HuH-7 (cell line): ENCODE measurements around the gene HMX3.
"Not testable (repeated sequence)": the region's sequence is repeated elsewhere in the genome, so short reads cannot be mapped to it uniquely, and the experiment has no call there.

Source experiments
- DNase-seq: peaks from one replicate; pipeline ENCODE4 v3.0.0; 2011; ENCODE audit warnings: low spot score

HMX3 gene

GRCh38 chr10:123148414-123149161 is 12.8 kb downstream of the HMX3 start:
- no peak for DNase-seq

DNA sequence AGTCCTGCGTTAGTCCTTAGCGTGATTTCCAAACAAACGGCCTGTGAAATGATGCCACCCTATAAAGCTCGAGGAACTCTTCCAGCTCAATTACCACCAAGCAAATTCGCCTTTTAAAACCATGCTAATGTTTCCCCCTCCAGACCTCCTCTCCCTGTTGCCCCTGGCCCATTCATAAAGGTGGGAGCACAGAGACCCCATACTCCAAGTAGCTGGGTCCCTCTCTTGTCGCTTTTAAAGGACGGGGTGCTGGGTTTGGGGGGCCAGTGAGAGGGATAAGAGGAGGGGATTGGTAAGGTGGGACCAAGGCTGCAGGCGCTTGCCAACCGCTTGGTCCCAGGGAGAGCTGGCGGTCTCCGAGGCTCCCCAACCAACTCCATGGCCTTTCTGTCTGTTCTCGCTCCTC is 13.4 kb downstream of the HMX3 start:
- DNase-seq: no peak

- DNase-seq: no peak
These were observed 13.9 kb downstream of the HMX3 start for GRCh38 chr10:123149568-123150270.

- DNase-seq: no peak
These were observed 14.7 kb downstream of the HMX3 start for GRCh38 chr10:123150271-123150985.

- no peak for DNase-seq
These were observed 15.4 kb downstream of the HMX3 start for GRCh38 chr10:123150986-123151736.

- DNase-seq: no peak
These were observed 16.0 kb downstream of the HMX3 start for GRCh38 chr10:123151737-123152135.

DNA sequence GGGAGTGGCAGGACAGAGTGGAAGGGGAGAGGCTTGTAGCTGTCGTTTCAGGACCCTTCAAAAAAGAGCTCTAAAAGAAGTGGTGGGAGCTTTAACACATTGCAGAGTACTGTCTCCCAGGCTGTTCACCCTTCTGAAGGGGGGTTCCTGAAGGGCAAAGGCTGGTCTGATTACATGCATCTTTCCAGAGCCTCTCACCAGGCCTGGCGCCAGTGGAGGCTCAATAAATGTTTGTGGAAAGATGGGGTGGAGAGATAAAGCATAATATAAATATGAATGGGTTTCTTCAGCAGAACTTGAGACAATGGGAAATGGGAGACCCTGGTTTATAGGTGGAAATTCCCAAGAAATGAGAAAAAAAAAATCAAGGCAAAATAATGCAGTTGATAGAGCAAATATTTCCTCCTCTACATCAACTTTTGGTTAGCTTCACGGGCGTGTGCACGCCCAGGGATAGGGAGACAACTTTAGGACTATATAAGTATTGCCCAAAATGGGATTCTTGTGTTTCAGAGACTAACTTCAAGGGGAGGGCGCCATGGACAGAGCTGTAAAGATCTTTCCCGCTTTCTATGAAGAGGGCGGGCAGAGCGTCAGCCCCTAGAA is 17.8 kb downstream of the HMX3 start:
- no peak for DNase-seq

GRCh38 chr10:123154092-123154710 is 18.4 kb downstream of the HMX3 start, which contains the start of gene BUB3:
Gene BUB3 (plus strand): TSS chr10:123154402. CDS start chr10:123154918, 516 bp downstream.
- DNase-seq: peak; percentile 99

DNA sequence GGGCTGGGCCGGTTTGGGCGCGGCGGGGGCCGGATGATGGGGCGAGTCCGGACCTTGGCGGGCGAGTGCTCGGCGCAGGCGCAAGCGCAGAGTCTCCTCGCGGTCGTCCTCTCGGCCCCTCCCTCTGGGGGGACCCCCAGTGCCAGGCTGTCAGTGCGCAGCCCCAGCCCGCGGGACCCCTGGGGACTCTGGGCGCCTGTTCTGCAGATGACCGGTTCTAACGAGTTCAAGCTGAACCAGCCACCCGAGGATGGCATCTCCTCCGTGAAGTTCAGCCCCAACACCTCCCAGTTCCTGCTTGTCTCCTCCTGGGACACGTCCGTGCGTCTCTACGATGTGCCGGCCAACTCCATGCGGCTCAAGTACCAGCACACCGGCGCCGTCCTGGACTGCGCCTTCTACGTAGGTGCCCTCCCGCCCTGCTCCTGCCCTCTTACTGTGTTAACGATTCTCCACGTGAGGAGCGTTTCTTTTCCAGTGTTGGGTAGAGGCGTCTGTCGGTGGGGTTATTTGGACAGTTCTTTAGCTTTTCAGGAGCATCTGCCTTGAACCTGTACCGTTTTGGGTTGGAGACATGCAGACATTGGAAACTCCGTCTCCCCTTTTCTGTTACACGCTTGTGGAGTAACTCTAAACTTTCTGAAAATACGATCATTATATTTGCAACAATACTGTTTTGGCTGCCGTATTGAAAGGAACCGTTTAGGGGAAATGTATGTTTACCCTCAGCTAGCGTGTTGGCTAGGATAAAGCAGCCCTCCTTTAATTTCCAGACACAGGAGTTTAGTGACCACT is 19.1 kb downstream of the HMX3 start:
- DNase-seq: no peak

- DNase-seq: no peak
These were observed 20.3 kb downstream of the HMX3 start for GRCh38 chr10:123156078-123156477.

GRCh38 chr10:123157210-123157609 is 21.4 kb downstream of the HMX3 start:
- no peak for DNase-seq

DNA sequence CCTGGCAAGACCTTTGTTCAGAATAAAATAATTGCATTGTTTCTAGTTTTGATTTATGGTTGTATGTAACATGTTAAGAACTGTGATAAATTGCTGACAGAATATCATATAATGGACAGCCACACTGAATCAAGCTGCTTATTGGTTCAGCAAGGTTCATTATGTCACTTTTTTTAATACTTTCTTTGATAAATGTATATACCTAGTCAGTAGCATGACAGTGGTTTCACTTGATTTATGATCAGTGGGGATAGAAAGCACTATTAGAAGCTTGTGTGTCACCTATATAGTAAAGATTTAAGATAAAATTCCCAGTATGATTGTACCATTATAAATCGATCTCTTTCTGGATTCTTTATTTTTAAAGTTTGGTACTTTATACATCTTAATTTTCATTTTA is 22.9 kb downstream of the HMX3 start:
- DNase-seq: no peak

DNA sequence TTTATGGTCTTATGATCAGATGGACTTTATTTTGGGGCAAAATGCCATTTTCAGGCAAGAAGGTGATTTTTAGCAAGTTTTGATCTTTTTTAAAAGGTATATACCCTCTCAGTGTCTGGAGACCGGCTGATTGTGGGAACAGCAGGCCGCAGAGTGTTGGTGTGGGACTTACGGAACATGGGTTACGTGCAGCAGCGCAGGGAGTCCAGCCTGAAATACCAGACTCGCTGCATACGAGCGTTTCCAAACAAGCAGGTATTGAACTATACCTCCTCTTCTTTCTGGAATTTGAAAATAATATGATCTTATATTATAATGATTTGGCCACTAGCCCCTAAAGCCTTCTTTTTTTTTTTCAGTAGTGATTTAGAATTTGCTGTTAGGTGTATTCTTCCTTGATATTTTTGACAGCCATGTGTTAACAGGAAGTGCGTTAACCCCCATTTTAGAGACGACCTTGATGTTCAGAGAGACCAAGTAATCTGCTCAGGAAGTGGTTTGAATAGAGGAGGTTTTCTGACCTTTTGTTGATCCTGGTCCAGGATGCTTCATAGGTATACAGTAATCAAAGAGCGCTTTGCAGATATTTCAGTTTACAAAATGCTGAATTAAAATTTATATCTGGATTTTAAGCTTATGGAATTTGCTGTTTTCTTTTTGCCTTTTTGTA is 24.7 kb downstream of the HMX3 start:
- DNase-seq: no peak

DNA sequence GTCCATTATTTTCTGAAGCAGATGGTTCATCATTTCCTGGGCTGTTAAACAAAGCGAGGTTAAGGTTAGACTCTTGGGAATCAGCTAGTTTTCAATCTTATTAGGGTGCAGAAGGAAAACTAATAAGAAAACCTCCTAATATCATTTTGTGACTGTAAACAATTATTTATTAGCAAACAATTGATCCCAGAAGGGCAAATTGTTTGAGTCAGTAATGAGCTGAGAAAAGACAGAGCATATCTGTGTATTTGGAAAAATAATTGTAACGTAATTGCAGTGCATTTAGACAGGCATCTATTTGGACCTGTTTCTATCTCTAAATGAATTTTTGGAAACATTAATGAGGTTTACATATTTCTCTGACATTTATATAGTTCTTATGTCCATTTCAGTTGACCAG is 28.5 kb downstream of the HMX3 start:
- no peak for DNase-seq

DNA sequence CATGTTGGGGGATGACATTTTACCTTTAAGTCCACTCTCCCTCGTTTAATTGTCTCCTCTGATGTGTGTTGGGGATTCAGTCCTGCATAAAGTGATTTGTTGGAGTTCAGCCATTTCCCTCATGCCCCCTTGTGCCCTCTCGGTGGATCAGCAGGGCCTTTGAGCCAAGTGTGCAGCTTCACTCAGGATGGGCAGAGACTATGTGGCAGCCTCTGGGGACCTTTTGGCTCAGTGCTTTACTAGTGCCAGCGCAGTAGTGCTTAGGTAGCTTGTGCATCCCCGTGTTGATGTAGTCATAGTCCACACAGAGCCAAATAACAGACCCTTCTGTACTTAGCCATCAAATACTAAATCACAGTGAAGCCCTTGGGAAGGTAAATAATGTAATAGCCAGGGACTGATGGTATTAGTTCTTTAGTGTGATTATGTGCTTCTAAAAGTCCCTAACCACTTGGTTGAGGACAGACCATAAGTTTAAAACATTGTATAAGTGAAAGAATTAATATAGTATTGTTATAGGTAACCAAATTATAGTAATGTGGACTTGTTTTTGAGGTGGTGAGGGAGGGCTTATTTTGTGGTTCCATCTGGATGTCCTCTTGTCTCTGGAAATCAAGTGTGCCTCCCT is 29.8 kb downstream of the HMX3 start:
- DNase-seq: no peak

GRCh38 chr10:123166618-123167017 is 30.8 kb downstream of the HMX3 start:
- no peak for DNase-seq

DNA sequence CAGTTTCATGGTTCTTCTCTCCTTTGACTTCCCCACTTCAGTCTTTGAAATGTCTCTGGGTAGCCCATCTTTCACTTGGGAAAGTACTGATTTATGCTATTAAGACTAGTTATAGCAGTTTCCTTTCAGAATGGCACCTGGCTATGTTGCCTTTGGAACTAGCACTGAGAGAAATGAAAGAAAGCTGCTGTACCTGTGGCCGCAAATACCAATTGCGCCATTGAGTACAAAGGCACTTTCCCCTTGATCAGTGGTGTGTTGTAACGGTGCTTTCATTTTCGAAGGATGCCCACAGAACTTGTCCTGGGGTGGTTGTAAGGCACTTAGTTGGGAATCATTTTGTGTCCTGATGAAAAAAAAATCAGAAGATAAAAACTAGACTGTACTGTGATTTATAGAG is 35.2 kb downstream of the HMX3 start:
- no peak for DNase-seq

DNA sequence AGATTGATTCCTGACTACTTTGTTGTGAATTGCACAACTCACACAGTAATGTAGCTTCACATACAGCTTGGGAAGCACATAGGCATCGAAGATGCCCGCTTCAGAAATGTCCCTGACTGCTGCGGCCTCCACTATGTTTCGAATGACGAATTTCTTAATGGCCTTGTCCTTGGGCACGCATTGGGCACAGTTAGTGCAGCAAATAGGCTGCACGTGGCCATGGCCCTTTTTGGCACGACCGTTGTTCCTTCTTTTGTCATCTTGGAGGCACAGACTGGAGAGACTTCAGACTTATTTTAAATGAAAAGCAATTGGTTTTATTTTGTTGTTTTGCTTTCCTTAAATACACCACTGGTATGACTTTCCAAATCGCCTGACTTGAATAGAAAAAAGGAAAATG is 35.8 kb downstream of the HMX3 start:
- not testable (repeated sequence) for DNase-seq
